Colonic mucosa (tissue), 4 donors: ENCODE results near the gene ZNF253. TPM values are rescaled to one million over a fixed set of nuclear protein-coding genes. Genes with fewer than 3 reads are reported as not detected.

ENCODE experiments used
- DNase-seq: peaks from one replicate; pipeline ENCODE4 v3.0.0-alpha.2; 2020
- H3K27ac ChIP-seq: fragments of 200-600 bp; one replicate; pipeline ENCODE4 v1.8.0; 2021
- H3K27me3 ChIP-seq: fragments of 200-600 bp; one replicate; pipeline ENCODE4 v1.8.0; 2021
- H3K36me3 ChIP-seq: fragments of 200-600 bp; one replicate; pipeline ENCODE4 v1.8.0; 2021
- H3K4me1 ChIP-seq: fragments of 200-600 bp; one replicate; pipeline ENCODE4 v1.8.0; 2021; ENCODE audit warnings: mild to moderate bottlenecking
- H3K4me3 ChIP-seq: fragments of 200-600 bp; one replicate; pipeline ENCODE4 v1.8.0; 2021
- H3K9ac ChIP-seq, 2 donors: one replicate each; pipeline ENCODE4 v1.7.0; 2013; ENCODE audit warnings: control low read depth in 2 of 2, low read depth in 2 of 2, low read length in 2 of 2
- H3K9me3 ChIP-seq: fragments of 200-600 bp; one replicate; pipeline ENCODE4 v1.8.0; 2021
- intact Hi-C: fragments of 100-400 bp; cut with DNase I; formaldehyde crosslinking; loops from one replicate; pipeline ENCODE4 v1.14.1; 2022
- total RNA-seq, 2 donors: library from RNA; stranded (reverse); fragmentation: NEBNext Ultra II Directional in 1 of 2; extraction: Animal tissue kit (Norgen Biotek cat#: 25700) in 1 of 2; gene quantifications; one replicate each; pipeline ENCODE4 v1.2.1, GENCODE V29; 2021
- TF ChIP-seq, protein P1 (sequence below): fragments of 200-600 bp; IDR thresholded peaks from one replicate; pipeline ENCODE4 v1.8.0; 2022; ENCODE audit warnings: antibody characterized with exemption, mild to moderate bottlenecking
- donor health status: healthy.
- donor health status: DM: no; HTN: no; CAD: no.
- donor health status: DM: no; HTN: no; CAD: no.

ZNF253 gene
- total RNA-seq, 2 donors from 2014 or later: 8.0 to 9.0 TPM

DNA sequence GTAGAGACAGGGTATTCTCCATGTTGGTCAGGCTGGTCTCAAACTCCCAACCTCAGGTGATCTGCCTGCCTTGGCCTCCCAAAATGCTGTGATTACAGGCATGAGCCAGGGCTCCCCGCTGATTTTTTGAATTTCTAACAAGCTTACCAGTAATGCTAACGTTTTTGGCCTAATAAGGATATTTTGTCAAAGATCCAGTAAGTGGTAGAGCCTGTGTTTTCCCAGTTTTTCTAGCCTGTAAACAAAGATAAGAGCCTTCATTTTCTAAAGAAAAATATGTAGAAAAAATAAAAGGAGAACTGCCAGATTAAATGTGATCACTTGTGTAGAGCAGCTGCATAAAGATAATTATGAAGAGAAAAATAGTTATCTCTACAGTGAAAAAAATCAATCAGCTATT is 72.8 kb downstream of the ZNF253 start:
- H3K27me3 ChIP-seq: no peaks in the 10 kb centered on the region
- H3K36me3 ChIP-seq: no peaks in the 10 kb centered on the region
- TF ChIP-seq, protein P1, sequence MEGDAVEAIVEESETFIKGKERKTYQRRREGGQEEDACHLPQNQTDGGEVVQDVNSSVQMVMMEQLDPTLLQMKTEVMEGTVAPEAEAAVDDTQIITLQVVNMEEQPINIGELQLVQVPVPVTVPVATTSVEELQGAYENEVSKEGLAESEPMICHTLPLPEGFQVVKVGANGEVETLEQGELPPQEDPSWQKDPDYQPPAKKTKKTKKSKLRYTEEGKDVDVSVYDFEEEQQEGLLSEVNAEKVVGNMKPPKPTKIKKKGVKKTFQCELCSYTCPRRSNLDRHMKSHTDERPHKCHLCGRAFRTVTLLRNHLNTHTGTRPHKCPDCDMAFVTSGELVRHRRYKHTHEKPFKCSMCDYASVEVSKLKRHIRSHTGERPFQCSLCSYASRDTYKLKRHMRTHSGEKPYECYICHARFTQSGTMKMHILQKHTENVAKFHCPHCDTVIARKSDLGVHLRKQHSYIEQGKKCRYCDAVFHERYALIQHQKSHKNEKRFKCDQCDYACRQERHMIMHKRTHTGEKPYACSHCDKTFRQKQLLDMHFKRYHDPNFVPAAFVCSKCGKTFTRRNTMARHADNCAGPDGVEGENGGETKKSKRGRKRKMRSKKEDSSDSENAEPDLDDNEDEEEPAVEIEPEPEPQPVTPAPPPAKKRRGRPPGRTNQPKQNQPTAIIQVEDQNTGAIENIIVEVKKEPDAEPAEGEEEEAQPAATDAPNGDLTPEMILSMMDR: no peak
- no peak for DNase-seq
- intact Hi-C loops: no loop called here
- H3K4me3 ChIP-seq: no peak overlapping the region
- no peak overlapping the region for H3K9ac ChIP-seq
- no peaks in the 10 kb centered on the region for H3K4me1 ChIP-seq
- no peak overlapping the region for H3K27ac ChIP-seq
- H3K9me3 ChIP-seq: peaks cover 4% of the 10 kb centered on the region

DNA sequence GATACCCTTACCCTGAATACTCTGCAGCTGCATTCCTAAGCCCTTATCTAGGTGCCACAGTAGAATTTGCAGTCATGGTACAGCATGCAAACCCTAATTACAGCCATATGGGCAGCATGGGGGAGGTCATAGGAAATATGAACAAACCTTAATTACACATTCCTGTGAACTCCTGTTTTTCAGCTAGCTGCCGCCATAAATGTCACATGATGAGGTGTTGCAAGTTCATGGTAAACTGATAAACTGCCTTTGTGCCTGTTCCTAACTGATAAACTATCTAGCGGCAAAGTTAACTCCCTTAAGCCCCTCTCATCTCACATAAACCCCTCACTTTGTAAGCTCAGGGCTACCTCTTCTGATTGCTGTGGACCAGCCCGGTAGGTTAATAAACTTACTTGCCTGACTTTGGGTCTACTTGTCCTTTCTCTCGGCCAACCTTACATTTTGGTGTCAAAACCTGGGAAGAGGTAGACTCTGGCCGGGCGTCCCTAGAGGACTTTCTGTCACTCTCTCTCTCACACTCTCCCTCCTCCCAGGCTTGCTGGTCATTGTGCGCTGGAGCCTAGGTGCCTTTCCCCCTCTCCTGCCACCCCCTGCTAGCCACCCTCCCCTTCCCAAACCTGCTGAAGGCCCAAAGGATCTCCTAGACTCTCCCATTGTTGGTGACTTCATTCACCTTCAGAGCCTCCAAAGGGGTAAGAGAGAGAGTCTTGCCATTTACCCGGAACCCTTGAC is 78.3 kb downstream of the ZNF253 start:
- no peaks in the 10 kb centered on the region for H3K9me3 ChIP-seq
- TF ChIP-seq, protein P1: no peak
- intact Hi-C loops: no loop called here

More for the DNA sequence above, 78.3 kb downstream of the ZNF253 start:
- Histone ChIP-seq H3K27ac (no peak overlapping the region), H3K9ac (no peak overlapping the region), H3K4me3 (no peak overlapping the region), H3K36me3 (no peaks in the 10 kb centered on the region), H3K4me1 (no peaks in the 10 kb centered on the region), H3K27me3 (no peaks in the 10 kb centered on the region)
- no peak for DNase-seq

Other genes starting within 250 kb of the ZNF253 start
- gene PBX4, start 247.2 kb upstream of the ZNF253 start, total RNA-seq: 1 to 10 TPM; 2.3 to 4.9 TPM
- gene LPAR2, start 237.7 kb upstream of the ZNF253 start, total RNA-seq: 10 to 100 TPM; 16.6 to 22.6 TPM
- 10 to 100 TPM; 31.4 to 32.2 TPM for gene GMIP, start 222.2 kb upstream of the ZNF253 start, total RNA-seq
- 10 to 100 TPM; 46.0 to 77.4 TPM for gene ATP13A1, start 202.2 kb upstream of the ZNF253 start, total RNA-seq
- 10 to 100 TPM; 13.9 to 15.9 TPM for gene ZNF101, start 197.0 kb upstream of the ZNF253 start, total RNA-seq
- gene ZNF14, start 132.8 kb upstream of the ZNF253 start, total RNA-seq: 1 to 10 TPM; 2.6 to 4.8 TPM
- 10 to 100 TPM; 15.3 to 18.7 TPM for gene ZNF506, start 44.1 kb upstream of the ZNF253 start, total RNA-seq
- 1 to 10 TPM; 3.9 to 4.9 TPM for gene ZNF93, start 35.1 kb downstream of the ZNF253 start, total RNA-seq
- gene ZNF682, start 173.6 kb downstream of the ZNF253 start, total RNA-seq: 1 to 10 TPM; 1.7 to 5.5 TPM
- gene ZNF90, start 212.1 kb downstream of the ZNF253 start, total RNA-seq: 1 to 10 TPM; 3.4 to 6.8 TPM